Lung (tissue), 12 donors: ENCODE data around the gene ULK3. TPM values are rescaled to one million over a fixed set of nuclear protein-coding genes. Genes with fewer than 3 reads are reported as not detected.

Source experiments
- ATAC-seq: fragments of 200-7000 bp; cut with Tn5 transposase; one replicate; pipeline ENCODE4 v1.9.1; 2020; ENCODE audit warnings: moderate number of reproducible peaks; ENCODE audit not compliant: insufficient read depth, low FRiP score
- DNase-seq, 3 donors: peaks; one replicate each; pipeline ENCODE4 v3.0.0-alpha.2; 2013 to 2017
- H3K27ac ChIP-seq, 2 donors: one replicate each; pipeline ENCODE4 v1.5.1; 2013; ENCODE audit warnings: mild to moderate bottlenecking in 2 of 2, moderate library complexity in 2 of 2, control low read depth in 1 of 2, inconsistent platforms in 1 of 2, low read depth in 1 of 2, low read length in 1 of 2
- H3K27me3 ChIP-seq, 3 donors: one replicate each; pipeline ENCODE4 v1.5.1; 2013; ENCODE audit warnings: low read length in 2 of 3; ENCODE audit not compliant: control insufficient read depth in 3 of 3, insufficient read depth in 3 of 3
- H3K36me3 ChIP-seq, 4 donors: one replicate each; pipeline ENCODE4 v1.5.1; 2013; ENCODE audit warnings: low read length in 4 of 4, mild to moderate bottlenecking in 1 of 4, moderate library complexity in 1 of 4; ENCODE audit not compliant: control insufficient read depth in 4 of 4, insufficient read depth in 4 of 4
- H3K4me1 ChIP-seq, 5 donors: one replicate each; pipeline ENCODE4 v1.5.1; 2013; ENCODE audit warnings: low read length in 5 of 5, mild to moderate bottlenecking in 2 of 5, moderate library complexity in 1 of 5; ENCODE audit not compliant: control insufficient read depth in 5 of 5, insufficient read depth in 5 of 5
- H3K4me3 ChIP-seq: one replicate; pipeline ENCODE4 v1.5.1; 2013; ENCODE audit warnings: mild to moderate bottlenecking, control low read depth, moderate library complexity
- H3K9ac ChIP-seq, 2 donors: one replicate each; pipeline ENCODE4 v1.5.1; 2013; ENCODE audit warnings: low read length in 2 of 2, control low read depth in 1 of 2; ENCODE audit not compliant: insufficient read depth in 1 of 2
- H3K9me3 ChIP-seq, 4 donors: one replicate each; pipeline ENCODE4 v1.5.1; 2013; ENCODE audit warnings: low read length in 3 of 4, mild to moderate bottlenecking in 1 of 4, moderate library complexity in 1 of 4; ENCODE audit not compliant: control insufficient read depth in 4 of 4, insufficient read depth in 3 of 4
- CTCF ChIP-seq: IDR thresholded peaks from 2 replicates; pipeline ENCODE4 v1.5.1; 2012; ENCODE audit warnings: mild to moderate bottlenecking; ENCODE audit errors: control extremely low read depth, extremely low read depth
- WGBS, 2 donors: extraction: QIAGEN DNeasy Blood & Tissue Kit; methylation state at CpG; one replicate each; pipeline ENCODE4 v1.1.7; 2013; 5-methylcytosine and 5-hydroxymethylcytosine counted together
- polyA plus RNA-seq, 2 donors: library from polyadenylated mRNA; stranded (reverse); fragments of 200-250 nt; gene quantifications; one replicate each; pipeline ENCODE4 v1.2.1, GENCODE V29; 2013
- total RNA-seq, 2 donors: library from RNA; depleted of rRNA in 1 of 2; stranded (reverse); fragments of >200 nt in 1 of 2; gene quantifications; one replicate each; pipeline ENCODE4 v1.2.1, GENCODE V29; 2014 to 2021
- donor health status: control.
- donor health status: control.
- donor health status: Bipolar disorder and iron deficiency.
- donor health status: healthy.
- donor health status: DM: yes; HTN: yes; CAD: no.

ULK3 gene
- total and polyA plus RNA-seq, 4 donors: 20.6 to 54.5 (median 38.7) TPM

- Histone ChIP-seq H3K9ac (no peak overlapping the region), H3K27me3 (no peaks in the 10 kb centered on the region), H3K4me1 (peaks cover 0 to under 1% (median 0%) of the 10 kb centered on the region in 5 donors), H3K9me3 (no peaks in the 10 kb centered on the region), H3K36me3 (peaks cover 0 to 15% (median 3%) of the 10 kb centered on the region in 4 donors), H3K4me3 (no peak overlapping the region), H3K27ac (no peak overlapping the region)
- WGBS, 2 donors: 69 to 84% methylated on average over 5 of the region's 5 CpGs
- ATAC-seq: no peak
- no peak for TF ChIP-seq CTCF
- DNase-seq: no peak
Measured at GRCh38 chr15:74807282-74807681, 35.7 kb downstream of the ULK3 start.

DNA sequence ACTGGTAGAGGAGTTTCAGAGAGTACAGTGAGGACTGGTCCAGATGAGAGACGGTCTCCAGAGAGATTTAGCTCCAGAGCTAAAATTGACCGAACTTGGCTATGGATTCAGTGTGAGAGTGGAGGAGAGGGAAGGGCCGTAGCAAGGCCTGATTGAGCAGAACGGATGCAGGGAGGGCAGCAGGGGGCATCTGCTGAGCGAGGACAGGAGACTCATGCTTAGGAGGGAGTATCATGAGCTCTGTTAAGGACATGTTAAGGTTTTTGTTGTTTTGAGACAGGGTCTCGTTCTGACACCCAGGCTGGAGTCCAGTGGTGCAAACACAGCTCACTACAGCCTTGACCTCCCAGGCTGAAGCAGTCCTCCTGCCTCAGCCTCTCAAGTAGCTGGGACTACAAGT, 38.0 kb downstream of the ULK3 start:
- H3K36me3 ChIP-seq: peaks cover 3 to 35% (median 8%) of the 10 kb centered on the region in 4 donors
- 77 to 79% methylated on average over 6 of the region's 6 CpGs for whole genome bisulfite sequencing, 2 donors
- ATAC-seq: no peak

DNA sequence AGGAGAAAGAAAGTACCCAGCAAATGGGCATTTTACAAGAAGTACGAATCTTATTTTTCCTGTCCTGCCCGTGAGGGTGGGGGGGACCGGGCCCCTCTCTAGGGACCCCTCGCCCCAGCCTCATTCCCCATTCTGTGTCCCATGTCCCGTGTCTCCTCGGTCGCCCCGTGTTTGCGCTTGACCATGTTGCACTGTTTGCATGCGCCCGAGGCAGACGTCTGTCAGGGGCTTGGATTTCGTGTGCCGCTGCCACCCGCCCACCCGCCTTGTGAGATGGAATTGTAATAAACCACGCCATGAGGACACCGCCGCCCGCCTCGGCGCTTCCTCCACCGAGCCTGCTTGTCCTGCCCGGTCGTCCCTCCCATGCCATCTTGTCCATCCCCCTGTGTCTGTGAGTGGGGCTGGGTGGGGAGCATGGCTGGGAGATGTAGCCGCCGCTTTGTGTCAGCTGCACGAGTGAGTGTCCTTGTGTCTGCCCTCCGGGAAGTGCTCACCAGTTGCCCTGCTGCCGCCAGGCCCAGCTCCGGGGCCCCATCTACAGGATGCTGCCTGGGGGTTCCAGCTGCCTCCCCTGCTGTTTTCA, 40.0 kb downstream of the ULK3 start:
- 92 to 94% methylated on average over 31 of the region's 31 CpGs for WGBS, 2 donors
- Histone ChIP-seq H3K36me3 (peaks cover 3 to 50% (median 9%) of the 10 kb centered on the region in 4 donors), H3K4me3 (no peak overlapping the region), H3K9ac (no peak overlapping the region), H3K9me3 (no peaks in the 10 kb centered on the region), H3K27me3 (no peaks in the 10 kb centered on the region), H3K4me1 (peaks cover 0 to 4% (median 0%) of the 10 kb centered on the region in 5 donors), H3K27ac (no peak overlapping the region)
- no peak for DNase-seq
- no peak for TF ChIP-seq CTCF
- ATAC-seq: no peak

More for the DNA sequence above, 38.0 kb downstream of the ULK3 start:
- no peak for DNase-seq
- Histone ChIP-seq H3K27me3 (no peaks in the 10 kb centered on the region), H3K27ac (no peak overlapping the region), H3K4me3 (no peak overlapping the region), H3K4me1 (peaks cover 0 to 1% (median 0%) of the 10 kb centered on the region in 5 donors), H3K9ac (no peak overlapping the region), H3K9me3 (no peaks in the 10 kb centered on the region)
- TF ChIP-seq CTCF: no peak

GRCh38 chr15:74802290-74802689, 40.7 kb downstream of the ULK3 start:
- no peak overlapping the region for H3K4me3 ChIP-seq
- whole genome bisulfite sequencing, 2 donors: 91 to 92% methylated on average over 20 of the region's 20 CpGs
- no peak for TF ChIP-seq CTCF

More at GRCh38 chr15:74802290-74802689, 40.7 kb downstream of the ULK3 start:
- no peaks in the 10 kb centered on the region for H3K9me3 ChIP-seq
- no peaks in the 10 kb centered on the region for H3K27me3 ChIP-seq
- H3K27ac ChIP-seq: no peak overlapping the region
- no peak overlapping the region for H3K9ac ChIP-seq
- H3K36me3 ChIP-seq: peaks cover 3 to 50% (median 9%) of the 10 kb centered on the region in 4 donors
- ATAC-seq (no peak), DNase-seq (no peak)
- peaks cover 0 to 4% (median 0%) of the 10 kb centered on the region in 5 donors for H3K4me1 ChIP-seq
